GM20000 (cell line): ENCODE measurements around the gene DNLZ.

ENCODE experiments used
- DNase-seq: peaks from one replicate; pipeline ENCODE4 v3.0.0; 2012; ENCODE audit warnings: low spot score
- CTCF ChIP-seq: IDR thresholded peaks from 2 replicates; pipeline ENCODE4 v1.5.1; 2012; ENCODE audit warnings: mild to moderate bottlenecking, control low read depth; ENCODE audit errors: extremely low read depth, missing control alignments

DNLZ gene

GRCh38 chr9:136344544-136345280 lies 18.8 kb downstream of the DNLZ start:
- no peak for DNase-seq
- TF ChIP-seq CTCF, result no peak

DNA sequence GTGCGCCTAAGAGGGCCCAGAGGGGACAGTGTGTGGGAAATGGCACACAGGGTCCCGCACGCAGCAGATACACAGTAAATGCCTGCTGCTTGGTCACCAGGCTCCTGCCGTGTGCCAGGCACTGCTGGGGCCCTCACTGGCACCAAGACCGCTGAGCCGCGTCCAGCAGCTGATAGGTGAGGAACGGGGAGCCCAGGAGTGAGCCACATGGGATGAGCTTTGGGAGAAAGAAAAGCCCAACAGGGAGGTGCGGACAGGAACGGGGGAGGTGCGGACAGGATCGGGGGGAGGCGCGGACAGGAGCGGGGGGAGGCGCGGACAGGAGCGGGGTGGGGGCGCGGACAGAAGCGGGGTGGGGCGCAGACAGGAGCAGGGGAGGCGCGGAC lies 19.7 kb downstream of the DNLZ start:
- DNase-seq, result no peak
- no peak for TF ChIP-seq CTCF

DNA sequence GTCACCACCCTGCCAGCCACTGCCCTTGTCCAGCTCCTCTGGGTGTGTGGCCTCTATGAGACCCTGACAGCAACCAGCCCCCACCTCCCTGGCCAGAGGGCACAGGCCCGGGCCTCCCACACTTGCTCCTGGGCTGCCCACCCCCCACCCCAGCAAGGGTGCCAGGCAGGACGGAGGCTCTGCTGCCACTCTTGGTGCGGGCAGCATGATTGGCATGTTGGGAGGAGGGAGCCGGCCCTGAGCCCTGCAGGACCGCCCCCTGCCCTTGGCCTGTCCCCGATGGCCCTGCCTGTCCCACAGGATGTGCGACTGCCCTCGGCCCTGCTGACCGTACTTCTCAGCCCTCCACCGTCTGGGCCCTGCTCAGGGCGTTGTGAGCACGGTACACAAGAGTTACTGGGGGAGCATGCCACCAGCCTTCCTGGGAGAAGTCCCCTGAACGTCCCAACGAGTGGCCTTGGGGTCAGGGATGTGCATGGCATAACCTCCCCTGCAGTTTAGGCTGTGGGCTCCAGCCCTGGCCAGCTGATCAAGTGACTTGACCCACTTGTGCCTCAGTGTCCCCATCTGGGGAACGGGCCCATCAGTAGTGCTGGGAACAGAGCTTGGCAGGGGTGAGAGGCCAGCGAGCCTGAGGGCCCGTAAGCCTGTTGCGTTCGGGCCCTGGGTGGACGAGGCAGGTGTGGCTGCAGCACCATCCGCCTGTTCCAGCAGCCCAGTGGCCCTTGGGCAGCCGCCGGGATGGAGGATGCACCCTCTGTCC lies 20.2 kb downstream of the DNLZ start:
- no peak for DNase-seq
- no peak for TF ChIP-seq CTCF

GRCh38 chr9:136342181-136343120 lies 21.1 kb downstream of the DNLZ start:
- DNase-seq, result peak; percentile 87
- TF ChIP-seq CTCF, result no peak

DNA sequence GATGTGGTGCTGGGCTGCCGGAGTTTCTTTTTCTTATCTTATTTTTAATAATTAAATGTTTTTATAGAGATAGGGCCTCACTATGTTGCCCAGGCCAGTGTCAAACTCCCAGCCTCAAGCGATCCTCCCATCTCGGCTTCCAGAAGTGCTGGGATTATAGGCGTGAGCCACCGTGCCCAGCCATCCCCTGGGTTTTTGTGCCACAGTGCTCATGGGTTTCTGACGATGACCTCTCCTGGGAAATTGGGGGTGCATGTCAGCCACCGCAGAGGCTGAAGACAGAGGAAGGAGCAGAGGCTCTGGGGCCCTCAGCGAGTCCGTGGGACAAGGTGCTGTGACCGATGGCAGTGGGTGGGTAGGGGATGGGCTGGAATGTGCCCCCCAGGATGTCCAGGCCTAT lies 21.8 kb downstream of the DNLZ start:
- no peak for TF ChIP-seq CTCF
- DNase-seq, result no peak

GRCh38 chr9:136341042-136341655 lies 22.4 kb downstream of the DNLZ start:
- no peak for DNase-seq
- no peak for TF ChIP-seq CTCF
